Esophagus mucosa (tissue), 1 donor: ENCODE measurements around the gene SMIM33. TPM values are rescaled to one million over a fixed set of nuclear protein-coding genes. Genes with fewer than 3 reads are reported as not detected.
A peak's percentile ranks its signal among the peaks of the same experiment; 100 is the strongest.
"Not testable (repeated sequence)": the region's sequence is repeated elsewhere in the genome, so short reads cannot be mapped to it uniquely, and the experiment has no call there.

Source experiments
- ATAC-seq: fragments of 200-7000 bp; cut with Tn5 transposase; one replicate; pipeline ENCODE4 v1.9.1; 2020
- total RNA-seq: library from RNA; stranded (reverse); gene quantifications from one replicate; pipeline ENCODE4 v1.2.4, GENCODE V29; 2023
- donor health status: DM: yes; HTN: yes; CAD: no.

SMIM33 gene
- total RNA-seq, 1 donor from 2014 or later: not detected

- no peak for ATAC-seq
Measured at GRCh38 chr5:139457241-139457640, 13.6 kb upstream of the SMIM33 start.

- no peak for ATAC-seq
Measured at GRCh38 chr5:139457653-139458306, 13.0 kb upstream of the SMIM33 start.

- ATAC-seq: peak; percentile 78
Measured at GRCh38 chr5:139458580-139459407, 12.0 kb upstream of the SMIM33 start.

- ATAC-seq: peak; percentile 33
Measured at GRCh38 chr5:139459451-139459934, 11.3 kb upstream of the SMIM33 start.

GRCh38 chr5:139460455-139460854, 10.3 kb upstream of the SMIM33 start:
- no peak for ATAC-seq

GRCh38 chr5:139461176-139461575, 9.6 kb upstream of the SMIM33 start:
- ATAC-seq: no peak

- ATAC-seq: peak; percentile 46
Measured at GRCh38 chr5:139461698-139462097, 9.1 kb upstream of the SMIM33 start.

GRCh38 chr5:139462586-139463276, 8.1 kb upstream of the SMIM33 start, which contains the start of gene ECSCR:
Gene ECSCR, minus strand, starts transcription at chr5:139462743. Its CDS starts 73 bp downstream, at chr5:139462670.
- ATAC-seq: peak; percentile 32

GRCh38 chr5:139468421-139468931, 2.3 kb upstream of the SMIM33 start:
- peak; percentile 26 for ATAC-seq

GRCh38 chr5:139472386-139473030, 1.7 kb downstream of the SMIM33 start:
- no peak for ATAC-seq

- ATAC-seq: no peak
Measured at GRCh38 chr5:139473105-139473504, 2.3 kb downstream of the SMIM33 start.

GRCh38 chr5:139473565-139473964, 2.8 kb downstream of the SMIM33 start:
- ATAC-seq: peak; percentile 27

- no peak for ATAC-seq
Measured at GRCh38 chr5:139474890-139475791, 4.3 kb downstream of the SMIM33 start.

GRCh38 chr5:139475865-139476617, 5.2 kb downstream of the SMIM33 start:
- no peak for ATAC-seq

GRCh38 chr5:139478657-139479423, 8.0 kb downstream of the SMIM33 start:
- ATAC-seq: not testable (repeated sequence)

GRCh38 chr5:139479729-139480128, 8.9 kb downstream of the SMIM33 start:
- not testable (repeated sequence) for ATAC-seq

GRCh38 chr5:139481122-139481533, 10.3 kb downstream of the SMIM33 start:
- ATAC-seq: peak; percentile 55

GRCh38 chr5:139481580-139482049, 10.8 kb downstream of the SMIM33 start:
- ATAC-seq: peak; percentile 80
